OCI-LY3 (cell line): Measurements from ENCODE around the gene SRGAP2C.
"Not testable (repeated sequence)": the region's sequence is repeated elsewhere in the genome, so short reads cannot be mapped to it uniquely, and the experiment has no call there.

Source experiments
- EZH2phosphoT487 ChIP-seq: fragments of 200-600 bp; shearing (Covaris generic); IDR thresholded peaks from 2 replicates; pipeline ENCODE4 v1.6.1; 2018; ENCODE audit warnings: antibody characterized with exemption, mixed run types, low read depth
- TF ChIP-seq, protein P1 (sequence below): fragments of 200-600, 300-600 bp; sonication (generic); IDR thresholded peaks from 2 replicates; pipeline ENCODE4 v1.5.1; 2014; ENCODE audit warnings: antibody characterized with exemption, low read length, low read depth

DNA sequence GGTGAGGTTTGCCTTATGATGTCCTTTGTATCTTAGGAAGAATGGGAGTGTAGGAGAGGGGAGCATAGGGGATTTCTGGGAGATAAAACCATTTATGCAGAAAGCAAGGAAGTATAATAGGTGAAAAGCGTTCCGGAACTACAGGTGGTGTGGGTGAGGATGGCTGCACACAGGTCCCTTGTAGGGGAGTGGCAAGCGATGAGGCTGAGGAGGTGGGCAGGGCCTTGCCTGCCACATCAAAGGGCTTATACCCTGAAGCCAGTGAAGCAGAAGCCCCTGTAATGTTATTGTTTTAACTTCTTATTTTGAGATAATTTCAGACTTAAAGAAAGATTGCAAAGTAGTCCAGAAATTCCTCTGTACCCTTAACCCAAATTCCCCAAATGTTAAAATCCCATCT is 159.6 kb downstream of the SRGAP2C start:
- TF ChIP-seq, protein P1, sequence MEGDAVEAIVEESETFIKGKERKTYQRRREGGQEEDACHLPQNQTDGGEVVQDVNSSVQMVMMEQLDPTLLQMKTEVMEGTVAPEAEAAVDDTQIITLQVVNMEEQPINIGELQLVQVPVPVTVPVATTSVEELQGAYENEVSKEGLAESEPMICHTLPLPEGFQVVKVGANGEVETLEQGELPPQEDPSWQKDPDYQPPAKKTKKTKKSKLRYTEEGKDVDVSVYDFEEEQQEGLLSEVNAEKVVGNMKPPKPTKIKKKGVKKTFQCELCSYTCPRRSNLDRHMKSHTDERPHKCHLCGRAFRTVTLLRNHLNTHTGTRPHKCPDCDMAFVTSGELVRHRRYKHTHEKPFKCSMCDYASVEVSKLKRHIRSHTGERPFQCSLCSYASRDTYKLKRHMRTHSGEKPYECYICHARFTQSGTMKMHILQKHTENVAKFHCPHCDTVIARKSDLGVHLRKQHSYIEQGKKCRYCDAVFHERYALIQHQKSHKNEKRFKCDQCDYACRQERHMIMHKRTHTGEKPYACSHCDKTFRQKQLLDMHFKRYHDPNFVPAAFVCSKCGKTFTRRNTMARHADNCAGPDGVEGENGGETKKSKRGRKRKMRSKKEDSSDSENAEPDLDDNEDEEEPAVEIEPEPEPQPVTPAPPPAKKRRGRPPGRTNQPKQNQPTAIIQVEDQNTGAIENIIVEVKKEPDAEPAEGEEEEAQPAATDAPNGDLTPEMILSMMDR = not testable (repeated sequence)
- TF ChIP-seq EZH2phosphoT487 = not testable (repeated sequence)
